Neural progenitor cell (in vitro differentiated cells): Measurements from ENCODE around the gene ARHGAP26. TPM values are rescaled to one million over a fixed set of nuclear protein-coding genes. Genes with fewer than 3 reads are reported as not detected.

ENCODE experiments used
- DNase-seq: peaks from one replicate; pipeline ENCODE4 v3.0.0-alpha.2; 2016; ENCODE audit warnings: low spot score
- H2AFZ ChIP-seq: fragments of 200-600 bp; sonication (generic); replicated peaks from 2 replicates; pipeline ENCODE4 v1.6.1; 2016; ENCODE audit warnings: antibody characterized with exemption
- H3F3A ChIP-seq: fragments of 200-600 bp; sonication (generic); 2 replicates; pipeline ENCODE4 v1.6.1; 2016; ENCODE audit warnings: antibody characterized with exemption, low read depth
- H3K27ac ChIP-seq: fragments of 200-600 bp; sonication (generic); 2 replicates; pipeline ENCODE4 v1.5.1; 2016; ENCODE audit warnings: mild to moderate bottlenecking
- H3K27me3 ChIP-seq: fragments of 200-600 bp; sonication (generic); 2 replicates; pipeline ENCODE4 v1.6.1; 2016; ENCODE audit warnings: mild to moderate bottlenecking, moderate library complexity
- H3K36me3 ChIP-seq: fragments of 200-600 bp; sonication (generic); 2 replicates; pipeline ENCODE4 v1.5.1; 2016
- H3K4me1 ChIP-seq: fragments of 200-600 bp; sonication (generic); 2 replicates; pipeline ENCODE4 v1.6.1; 2016; ENCODE audit warnings: mixed run types
- H3K4me2 ChIP-seq: fragments of 200-600 bp; sonication (generic); 2 replicates; pipeline ENCODE4 v1.6.1; 2016
- H3K4me3 ChIP-seq: fragments of 200-600 bp; sonication (generic); 2 replicates; pipeline ENCODE4 v1.5.1; 2016
- H3K79me2 ChIP-seq: fragments of 200-600 bp; sonication (generic); 2 replicates; pipeline ENCODE4 v1.6.1; 2016; ENCODE audit warnings: low read depth
- H3K9ac ChIP-seq: fragments of 200-600 bp; sonication (generic); 2 replicates; pipeline ENCODE4 v1.6.1; 2016
- H3K9me3 ChIP-seq: fragments of 200-600 bp; sonication (generic); 2 replicates; pipeline ENCODE4 v1.5.1; 2016; ENCODE audit warnings: low read depth
- H4K20me1 ChIP-seq: fragments of 200-600 bp; sonication (generic); 2 replicates; pipeline ENCODE4 v1.6.1; 2016; ENCODE audit warnings: low read depth
- H3K27ac Mint-ChIP-seq: 3 replicates; pipeline ENCODE4 v1.8.0; 2021; ENCODE audit warnings: mixed read lengths
- H3K27me3 Mint-ChIP-seq: 2 replicates; pipeline ENCODE4 v1.8.0; 2022; ENCODE audit warnings: low read depth, mild to moderate bottlenecking, inconsistent platforms, moderate library complexity, mixed read lengths; ENCODE audit not compliant: insufficient read depth
- H3K36me3 Mint-ChIP-seq: 3 replicates; pipeline ENCODE4 v1.8.0; 2021; ENCODE audit warnings: mixed read lengths
- H3K4me1 Mint-ChIP-seq: 3 replicates; pipeline ENCODE4 v1.8.0; 2021; ENCODE audit warnings: mixed read lengths
- H3K4me3 Mint-ChIP-seq: 3 replicates; pipeline ENCODE4 v1.8.0; 2021; ENCODE audit warnings: mild to moderate bottlenecking, moderate library complexity, mixed read lengths
- H3K9me3 Mint-ChIP-seq: 3 replicates; pipeline ENCODE4 v1.8.0; 2020; ENCODE audit warnings: mixed read lengths
- CTCF ChIP-seq: fragments of 200-600 bp; sonication (generic); IDR thresholded peaks from 2 replicates; pipeline ENCODE4 v1.5.1; 2017; ENCODE audit warnings: antibody characterized with exemption, mild to moderate bottlenecking
- EZH2 ChIP-seq: fragments of 200-600 bp; sonication (generic); IDR thresholded peaks from 2 replicates; pipeline ENCODE4 v1.6.1; 2017; ENCODE audit warnings: antibody characterized with exemption, mild to moderate bottlenecking, moderate library complexity
- EZH2phosphoT487 ChIP-seq: fragments of 200-600 bp; sonication (generic); IDR thresholded peaks from 2 replicates; pipeline ENCODE4 v1.6.1; 2017; ENCODE audit warnings: antibody characterized with exemption
- total RNA-seq: library from RNA; depleted of rRNA; stranded (reverse); fragments of >200 nt; gene quantifications from 2 replicates; pipeline ENCODE4 v1.2.3, GENCODE V29; 2015; ENCODE audit warnings: low replicate concordance

The ARHGAP26 gene
- total RNA-seq, 1 donor from 2014 or later, result 7.0 TPM

GRCh38 chr5:142941245-142941644 is 171.1 kb downstream of the ARHGAP26 start:
- no peaks in the 10 kb centered on the region for H3K36me3 ChIP-seq
- Mint-ChIP-seq H3K4me1 (no peaks in the 10 kb centered on the region), H3K36me3 (no peaks in the 10 kb centered on the region), H3K9me3 (no peaks in the 10 kb centered on the region), H3K27ac (no peak overlapping the region), H3K4me3 (no peak overlapping the region), H3K27me3 (no peaks in the 10 kb centered on the region)
- TF ChIP-seq CTCF (no peak), EZH2 (no peak), EZH2phosphoT487 (no peak)
- H4K20me1 ChIP-seq, result no peaks in the 10 kb centered on the region
- no peak for DNase-seq
- H3K4me1 ChIP-seq, result no peaks in the 10 kb centered on the region
- no peak overlapping the region for H3K4me3 ChIP-seq
- no peaks in the 10 kb centered on the region for H3K27me3 ChIP-seq
- H3K4me2 ChIP-seq, result no peak overlapping the region
- no peaks in the 10 kb centered on the region for H3K9me3 ChIP-seq
- no peaks in the 10 kb centered on the region for H3K79me2 ChIP-seq
- H3K9ac ChIP-seq, result no peak overlapping the region
- no peak overlapping the region for H2AFZ ChIP-seq
- H3F3A ChIP-seq, result no peaks in the 10 kb centered on the region
- no peak overlapping the region for H3K27ac ChIP-seq

GRCh38 chr5:142942901-142943300 is 172.7 kb downstream of the ARHGAP26 start:
- Histone ChIP-seq H3K4me3 (no peak overlapping the region), H3K27ac (no peak overlapping the region), H3K27me3 (no peaks in the 10 kb centered on the region), H3K9ac (no peak overlapping the region), H2AFZ (no peak overlapping the region), H3K4me2 (no peak overlapping the region), H3K9me3 (no peaks in the 10 kb centered on the region), H3K4me1 (no peaks in the 10 kb centered on the region), H3F3A (no peaks in the 10 kb centered on the region), H4K20me1 (no peaks in the 10 kb centered on the region), H3K79me2 (no peaks in the 10 kb centered on the region), H3K36me3 (no peaks in the 10 kb centered on the region)
- DNase-seq, result no peak
- no peak overlapping the region for H3K27ac Mint-ChIP-seq
- TF ChIP-seq EZH2 (no peak), EZH2phosphoT487 (no peak), CTCF (no peak)
- H3K4me1 Mint-ChIP-seq, result no peaks in the 10 kb centered on the region
- H3K36me3 Mint-ChIP-seq, result no peaks in the 10 kb centered on the region
- H3K4me3 Mint-ChIP-seq, result no peak overlapping the region
- no peaks in the 10 kb centered on the region for H3K9me3 Mint-ChIP-seq
- no peaks in the 10 kb centered on the region for H3K27me3 Mint-ChIP-seq

- Histone ChIP-seq H2AFZ (no peak overlapping the region), H3K4me1 (no peaks in the 10 kb centered on the region), H3K4me2 (no peak overlapping the region), H3K36me3 (no peaks in the 10 kb centered on the region), H3K4me3 (no peak overlapping the region), H3K27ac (no peak overlapping the region), H3K27me3 (no peaks in the 10 kb centered on the region), H3K9ac (no peak overlapping the region), H3K9me3 (no peaks in the 10 kb centered on the region), H3F3A (no peaks in the 10 kb centered on the region), H4K20me1 (no peaks in the 10 kb centered on the region), H3K79me2 (no peaks in the 10 kb centered on the region)
- H3K36me3 Mint-ChIP-seq, result no peaks in the 10 kb centered on the region
- H3K9me3 Mint-ChIP-seq, result no peaks in the 10 kb centered on the region
- H3K4me1 Mint-ChIP-seq, result no peaks in the 10 kb centered on the region
- TF ChIP-seq EZH2 (no peak), EZH2phosphoT487 (no peak), CTCF (no peak)
- DNase-seq, result no peak
- H3K27me3 Mint-ChIP-seq, result no peaks in the 10 kb centered on the region
- H3K4me3 Mint-ChIP-seq, result no peak overlapping the region
- no peak overlapping the region for H3K27ac Mint-ChIP-seq
These were observed 174.0 kb downstream of the ARHGAP26 start for GRCh38 chr5:142944140-142944539.

- Histone ChIP-seq H4K20me1 (no peaks in the 10 kb centered on the region), H3K79me2 (no peaks in the 10 kb centered on the region), H3K4me3 (no peak overlapping the region), H3K27ac (no peak overlapping the region), H2AFZ (no peak overlapping the region), H3K4me1 (no peaks in the 10 kb centered on the region), H3K4me2 (no peak overlapping the region), H3K9ac (no peak overlapping the region), H3K9me3 (no peaks in the 10 kb centered on the region), H3K36me3 (no peaks in the 10 kb centered on the region), H3F3A (no peaks in the 10 kb centered on the region), H3K27me3 (no peaks in the 10 kb centered on the region)
- Mint-ChIP-seq H3K4me3 (no peak overlapping the region), H3K27ac (no peak overlapping the region), H3K27me3 (no peaks in the 10 kb centered on the region), H3K36me3 (no peaks in the 10 kb centered on the region), H3K9me3 (no peaks in the 10 kb centered on the region), H3K4me1 (no peaks in the 10 kb centered on the region)
- TF ChIP-seq CTCF (no peak), EZH2phosphoT487 (no peak), EZH2 (no peak)
- no peak for DNase-seq
These were observed 175.1 kb downstream of the ARHGAP26 start for GRCh38 chr5:142945321-142945720.
